H1 (cell line): Measurements from ENCODE around the gene ENKUR. TPM values are rescaled to one million over a fixed set of nuclear protein-coding genes. Genes with fewer than 3 reads are reported as not detected.

Experiments used
- CTCF ChIA-PET: fragments of 300-600 bp; sonication (Branson Sonifier 250); formaldehyde crosslinking; loops from one replicate; lab custom pipeline; 2021; ENCODE audit not compliant: partially characterized antibody; lab: Charles Lee
- POLR2A ChIA-PET: fragments of 300-600 bp; sonication (Branson Sonifier 250); formaldehyde crosslinking; loops from one replicate; lab custom pipeline; 2021; ENCODE audit warnings: inconsistent platforms; ENCODE audit not compliant: partially characterized antibody; lab: Charles Lee
- DNase-seq, 2 experiments: peaks; one replicate each; pipeline versions ENCODE4 v3.0.0 to v3.0.0-alpha.2; 2010 to 2022; ENCODE audit warnings: low spot score in 2 of 2, low read depth in 1 of 2, mixed read lengths in 1 of 2
- FAIRE-seq: peaks from 2 replicates; lab custom pipeline; 2011; peaks lifted over from hg19 to GRCh38; lab: Jason Lieb, UNC
- H2AFZ ChIP-seq: 2 replicates; pipeline ENCODE4 v1.8.1; 2012; ENCODE audit warnings: low read length, inconsistent platforms
- H2AK5ac ChIP-seq: 2 replicates; pipeline ENCODE4 v1.6.1; 2013; ENCODE audit warnings: low read depth, low read length
- H2BK120ac ChIP-seq: replicated peaks from 2 replicates; pipeline ENCODE3; 2013; ENCODE audit warnings: low read depth, low read length, inconsistent platforms
- H2BK12ac ChIP-seq: 2 replicates; pipeline ENCODE4 v1.6.1; 2013; ENCODE audit warnings: low read depth, low read length
- H2BK15ac ChIP-seq: 2 replicates; pipeline ENCODE4 v1.6.1; 2013; ENCODE audit warnings: low read length
- H2BK20ac ChIP-seq: 2 replicates; pipeline ENCODE4 v1.6.1; 2013; ENCODE audit warnings: low read length
- H2BK5ac ChIP-seq: 2 replicates; pipeline ENCODE4 v1.6.1; 2013; ENCODE audit warnings: low read depth, low read length
- H3K14ac ChIP-seq: 2 replicates; pipeline ENCODE4 v1.6.1; 2013; ENCODE audit warnings: inconsistent platforms; ENCODE audit not compliant: insufficient read length
- H3K18ac ChIP-seq: 2 replicates; pipeline ENCODE4 v1.6.1; 2013; ENCODE audit warnings: low read length; ENCODE audit errors: extremely low read depth
- H3K23ac ChIP-seq: 2 replicates; pipeline ENCODE4 v1.6.1; 2013; ENCODE audit warnings: inconsistent platforms; ENCODE audit not compliant: insufficient read length
- H3K23me2 ChIP-seq: 2 replicates; pipeline ENCODE4 v1.6.1; 2013; ENCODE audit warnings: low read depth, low read length
- H3K27ac ChIP-seq: 2 replicates; pipeline ENCODE4 v1.6.1; 2011; ENCODE audit warnings: low read depth, low read length, inconsistent platforms
- H3K27me3 ChIP-seq, 4 experiments: replicated peaks in 1 of 4; 1 replicate in 1 of 4; 2 replicates in 3 of 4; pipeline versions ENCODE4 v1.6.1 to v1.8.1; 2011 to 2013; ENCODE audit warnings: low read length in 3 of 4, mild to moderate bottlenecking in 3 of 4, inconsistent platforms in 2 of 4, mixed read lengths in 2 of 4, moderate library complexity in 1 of 4; ENCODE audit not compliant: control insufficient read depth in 3 of 4, insufficient read depth in 3 of 4; ENCODE audit errors: extremely low read depth in 1 of 4
- H3K36me3 ChIP-seq, 4 experiments: 2 replicates each; pipeline versions ENCODE4 v1.6.1 to v1.8.1; 2011 to 2013; ENCODE audit warnings: mild to moderate bottlenecking in 4 of 4, low read length in 3 of 4, moderate library complexity in 2 of 4, control low read depth in 1 of 4, inconsistent platforms in 1 of 4; ENCODE audit not compliant: insufficient read depth in 4 of 4, control insufficient read depth in 2 of 4
- H3K4ac ChIP-seq: replicated peaks from 2 replicates; pipeline ENCODE3; 2013; ENCODE audit warnings: low read length, low read depth, mixed read lengths, inconsistent platforms; ENCODE audit not compliant: insufficient read length
- H3K4me1 ChIP-seq, 4 experiments: replicated peaks in 1 of 4; 1 replicate in 1 of 4; 2 replicates in 3 of 4; pipeline versions ENCODE4 v1.6.1 to v1.8.1; 2011 to 2013; ENCODE audit warnings: low read length in 3 of 4, inconsistent platforms in 2 of 4, mixed read lengths in 1 of 4; ENCODE audit not compliant: insufficient read depth in 4 of 4, control insufficient read depth in 3 of 4
- H3K4me2 ChIP-seq, 2 experiments: 2 replicates each; pipeline versions ENCODE4 v1.6.1 to v1.8.1; 2011 to 2013; ENCODE audit warnings: low read depth in 2 of 2, low read length in 2 of 2, control low read depth in 1 of 2, inconsistent platforms in 1 of 2, mild to moderate bottlenecking in 1 of 2; ENCODE audit not compliant: insufficient read depth in 1 of 2
- H3K4me3 ChIP-seq, 4 experiments: fragments of 200-600, 300-600 bp in 1 of 4; sonication (generic), shearing (Covaris generic), sonication (Bioruptor Twin) in 1 of 4; 2 replicates each; pipeline versions ENCODE4 v1.5.1 to v1.8.1; 2011 to 2016; ENCODE audit warnings: low read length in 4 of 4, low read depth in 3 of 4, control low read depth in 2 of 4, inconsistent platforms in 2 of 4, mild to moderate bottlenecking in 2 of 4, mixed read lengths in 1 of 4, moderate library complexity in 1 of 4; ENCODE audit not compliant: insufficient read depth in 2 of 4; ENCODE audit errors: extremely low read depth in 1 of 4
- H3K56ac ChIP-seq: replicated peaks from 2 replicates; pipeline ENCODE3; 2013; ENCODE audit warnings: low read depth, mild to moderate bottlenecking, mixed read lengths, low read length, inconsistent platforms; ENCODE audit not compliant: insufficient read length
- H3K79me1 ChIP-seq: 2 replicates; pipeline ENCODE4 v1.6.1; 2013; ENCODE audit warnings: low read depth, low read length, control low read depth
- H3K79me2 ChIP-seq, 2 experiments: 2 replicates each; pipeline versions ENCODE4 v1.6.1 to v1.8.1; 2012 to 2013; ENCODE audit warnings: low read length in 2 of 2, mild to moderate bottlenecking in 2 of 2, inconsistent platforms in 1 of 2; ENCODE audit not compliant: insufficient read depth in 2 of 2, control insufficient read depth in 1 of 2
- H3K9ac ChIP-seq, 4 experiments: replicated peaks in 1 of 4; 1 replicate in 1 of 4; 2 replicates in 3 of 4; pipeline versions ENCODE4 v1.6.1 to v1.8.1; 2011 to 2013; ENCODE audit warnings: low read depth in 3 of 4, low read length in 3 of 4, control low read depth in 2 of 4, mild to moderate bottlenecking in 2 of 4, moderate library complexity in 2 of 4, inconsistent platforms in 1 of 4; ENCODE audit errors: extremely low read depth in 1 of 4
- H3K9me3 ChIP-seq, 2 experiments: 2 replicates each; pipeline versions ENCODE4 v1.6.1 to v1.8.1; 2012 to 2013; ENCODE audit warnings: mild to moderate bottlenecking in 2 of 2, moderate library complexity in 2 of 2, control low read depth in 1 of 2, inconsistent platforms in 1 of 2, low read depth in 1 of 2, low read length in 1 of 2, mixed read lengths in 1 of 2; ENCODE audit not compliant: insufficient read depth in 2 of 2
- H4K20me1 ChIP-seq, 2 experiments: replicated peaks in 1 of 2; 2 replicates each; pipeline versions ENCODE3 to v1.8.1; 2011 to 2013; ENCODE audit warnings: inconsistent platforms in 2 of 2, low read length in 2 of 2, mild to moderate bottlenecking in 1 of 2; ENCODE audit not compliant: insufficient read depth in 2 of 2, control insufficient read depth in 1 of 2
- H4K5ac ChIP-seq: 2 replicates; pipeline ENCODE4 v1.6.1; 2013; ENCODE audit warnings: low read length, low read depth, mixed read lengths, inconsistent platforms; ENCODE audit not compliant: insufficient read length
- H4K8ac ChIP-seq: 2 replicates; pipeline ENCODE4 v1.8.0; 2013; ENCODE audit warnings: mild to moderate bottlenecking, moderate library complexity, low read length, inconsistent platforms; ENCODE audit not compliant: insufficient read depth; ENCODE audit errors: extremely low read depth
- H4K91ac ChIP-seq: replicated peaks from 2 replicates; pipeline ENCODE3; 2013; ENCODE audit warnings: low read length, mixed read lengths, inconsistent platforms; ENCODE audit not compliant: insufficient read length
- HDAC2 ChIP-seq, 2 experiments: fragments of 300-600 bp in 1 of 2; sonication (generic) in 1 of 2; IDR thresholded peaks; 2 replicates each; pipeline ENCODE4 v1.6.1; 2011 to 2012; ENCODE audit warnings: low read depth in 2 of 2, low read length in 2 of 2, mild to moderate bottlenecking in 2 of 2, moderate library complexity in 2 of 2, borderline replicate concordance in 1 of 2, inconsistent platforms in 1 of 2
- POLR2A ChIP-seq, 2 experiments: IDR thresholded peaks; 1 replicate in 1 of 2; 2 replicates in 1 of 2; pipeline ENCODE4 v1.6.1; 2011; ENCODE audit warnings: low read depth in 2 of 2, low read length in 2 of 2, mild to moderate bottlenecking in 2 of 2; ENCODE audit errors: control extremely low read depth in 1 of 2
- POLR2AphosphoS5 ChIP-seq: IDR thresholded peaks from 2 replicates; pipeline ENCODE4 v1.6.1; 2011; ENCODE audit warnings: low read depth, low read length
- RXRA ChIP-seq: IDR thresholded peaks from 2 replicates; pipeline ENCODE4 v1.6.1; 2011; ENCODE audit warnings: low read depth, mild to moderate bottlenecking, low read length, moderate library complexity; ENCODE audit not compliant: insufficient read depth
- WGBS, 2 experiments: shearing (Covaris generic) in 1 of 2; methylation state at CpG; one replicate each; pipeline versions ENCODE4 v1.1.6 to v1.1.7; 2013 to 2015; ENCODE audit warnings: low lambda C conversion rate in 2 of 2, mixed read lengths in 2 of 2, inconsistent platforms in 1 of 2, low coverage in 1 of 2, missing lambda C conversion rate in 1 of 2; ENCODE audit not compliant: insufficient replicate concordance in 2 of 2, insufficient coverage in 1 of 2, insufficient read length in 1 of 2; ENCODE audit errors: extremely low coverage in 1 of 2, missing lambda C conversion rate in 1 of 2; 5-methylcytosine and 5-hydroxymethylcytosine counted together
- polyA plus RNA-seq, 7 experiments: library from polyadenylated mRNA; depleted of rRNA in 3 of 7; stranded (reverse) in 5 of 7; unstranded in 2 of 7; fragments of >200 nt in 5 of 7; fragments of 200-250 nt in 2 of 7; gene quantifications; 1 replicate in 5 of 7; 2 replicates in 1 of 7; 4 replicates in 1 of 7; pipeline versions ENCODE4 v1.2.1 to v1.2.3, GENCODE V29; 2011 to 2013; ENCODE audit warnings: missing spikeins in 2 of 7, mixed read lengths in 2 of 7
- total RNA-seq: library from RNA; stranded (reverse); fragmentation: NEBNext Ultra II Directional; extraction: Animal tissue kit (Norgen Biotek cat#: 25700); gene quantifications from 2 replicates; pipeline ENCODE4 v1.2.1, GENCODE V29; 2021

Gene ENKUR
- total and polyA plus RNA-seq, 2 of the 8 experiments (the other 6 are each of a cell fraction or from before 2014, with no cell fraction given), result not detected

DNA sequence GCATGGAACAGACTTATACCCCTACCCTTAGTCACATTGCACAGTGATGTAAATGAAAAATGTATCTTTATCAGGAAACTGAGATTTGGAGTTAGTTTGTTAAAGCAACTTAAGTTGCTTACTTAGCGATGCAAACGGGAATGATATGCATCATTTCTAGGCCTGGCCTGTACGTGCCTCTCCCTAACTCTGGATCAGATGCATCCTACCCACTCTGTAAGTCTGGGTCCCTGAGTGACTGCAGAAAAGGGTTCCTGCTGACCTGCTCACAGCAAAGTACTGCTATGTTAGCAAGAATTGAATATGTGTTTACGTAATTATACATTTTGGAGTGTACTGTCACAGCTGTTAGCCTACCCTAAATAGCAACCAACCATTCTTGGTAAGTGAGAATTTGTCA lies 32.8 kb downstream of the ENKUR start:
- Histone ChIP-seq H3K9me3 (no peaks in the 10 kb centered on the region), H3K4ac (no peak overlapping the region), H2AK5ac (no peak overlapping the region), H3K9ac (no peak overlapping the region), H3K36me3 (no peaks in the 10 kb centered on the region), H3K56ac (no peak overlapping the region), H3K79me1 (no peaks in the 10 kb centered on the region), H2BK5ac (no peak overlapping the region), H3K18ac (no peak overlapping the region)
- DNase-seq, result no peak
- TF ChIP-seq HDAC2 (IDR thresholded peaks at IDR 0.05; ENCODE audit: borderline replicate concordance in 1 of 2, low read depth in 2 of 2, low read length in 2 of 2) (no peak), POLR2A (IDR thresholded peaks at IDR 0.05; ENCODE audit: control extremely low read depth in 1 of 2, low read depth in 2 of 2, low read length in 2 of 2) (no peak), RXRA (no peak), POLR2AphosphoS5 (no peak)
- TF ChIP-seq, all 59 proteins: peak for 0
- Histone ChIP-seq H3K79me2 (no peaks in the 10 kb centered on the region), H4K5ac (no peak overlapping the region), H3K14ac (no peak overlapping the region), H2AFZ (no peak overlapping the region), H3K27ac (no peak overlapping the region), H3K23me2 (no peaks in the 10 kb centered on the region), H3K4me2 (no peak overlapping the region), H2BK20ac (no peak overlapping the region), H4K8ac (no peak overlapping the region), H3K4me1 (no peaks in the 10 kb centered on the region), H3K23ac (peak overlapping the region; percentile 79), H2BK15ac (no peak overlapping the region), H4K91ac (no peak overlapping the region), H4K20me1 (no peaks in the 10 kb centered on the region), H3K27me3 (no peaks in the 10 kb centered on the region), H3K4me3 (no peak overlapping the region), H2BK12ac (no peak overlapping the region), H2BK120ac (no peak overlapping the region)
- 91% methylated on average over 4 of the region's 4 CpGs; no CpG with 5 or more reads in 1 of the 2 experiments for WGBS, 2 experiments
- FAIRE-seq, result no peak
- ChIA-PET POLR2A (no interaction called here), CTCF (interaction anchor here (0.9 to 1.4 kb wide), 2 partner anchors 16 to 98 kb away, joined by 3 to 5 read pairs; no protein-coding TSS in a partner anchor)
